GM21723 (cell line): ENCODE measurements around the gene ZNF888.
"Not testable (repeated sequence)": the region's sequence is repeated elsewhere in the genome, so short reads cannot be mapped to it uniquely, and the experiment has no call there.

Experiments used
- ATAC-seq: cut with Tn5 transposase; IDR thresholded peaks from one replicate; pipeline ENCODE4 v1.9.1; 2021; ENCODE audit warnings: mild to moderate bottlenecking, moderate library complexity; ENCODE audit not compliant: unreplicated experiment

ZNF888 gene

DNA sequence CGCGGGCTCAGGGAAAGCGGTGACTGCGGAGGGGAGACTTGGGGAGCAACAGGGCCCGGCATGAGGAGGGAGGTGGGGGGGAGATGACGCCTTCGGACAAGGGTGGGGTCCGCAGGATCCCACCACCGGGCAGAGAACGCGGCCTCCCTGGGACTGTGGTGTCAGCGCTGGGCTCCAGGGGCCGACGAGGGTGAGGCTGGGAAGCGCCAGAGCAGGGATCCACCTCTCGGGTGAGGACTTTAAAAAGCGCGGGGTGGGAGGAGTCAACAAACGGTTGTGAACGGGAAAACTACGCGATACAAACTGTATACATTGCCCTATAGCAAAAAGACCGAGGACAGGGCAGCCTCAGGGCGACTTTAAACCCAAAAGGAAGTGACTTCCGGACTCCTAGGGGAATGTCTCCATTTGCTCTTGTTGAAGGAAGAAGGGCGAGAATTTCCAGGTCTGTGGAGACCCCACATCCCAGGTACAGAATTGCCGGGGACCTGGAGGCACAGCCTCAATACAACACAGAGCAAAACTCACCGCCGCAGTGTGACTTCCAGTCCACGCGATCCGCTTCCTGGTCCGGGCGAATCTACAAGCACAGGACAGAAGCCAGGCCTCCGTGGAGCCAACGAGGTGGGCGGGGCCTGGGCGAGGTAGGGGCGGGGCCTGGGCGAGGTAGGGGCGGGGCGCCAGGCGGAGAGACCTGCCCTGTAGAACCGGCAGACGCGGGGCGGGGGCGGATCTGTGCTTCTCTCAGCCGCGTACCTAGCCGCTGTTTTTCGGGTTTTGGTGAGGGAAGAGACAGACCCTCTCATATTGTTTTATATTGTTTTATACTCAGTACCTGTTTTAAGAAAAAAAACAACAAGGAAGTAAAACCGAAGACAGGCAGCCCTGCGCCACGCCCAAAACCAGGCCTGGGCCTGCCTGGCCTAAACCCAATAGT lies at the start of gene ZNF888:
ZNF888 (minus strand) TSS at position 588 of the 937 bp plus-strand sequence. CDS start 5,555 bp downstream, outside the sequence.
- peak; percentile 86 for ATAC-seq

DNA sequence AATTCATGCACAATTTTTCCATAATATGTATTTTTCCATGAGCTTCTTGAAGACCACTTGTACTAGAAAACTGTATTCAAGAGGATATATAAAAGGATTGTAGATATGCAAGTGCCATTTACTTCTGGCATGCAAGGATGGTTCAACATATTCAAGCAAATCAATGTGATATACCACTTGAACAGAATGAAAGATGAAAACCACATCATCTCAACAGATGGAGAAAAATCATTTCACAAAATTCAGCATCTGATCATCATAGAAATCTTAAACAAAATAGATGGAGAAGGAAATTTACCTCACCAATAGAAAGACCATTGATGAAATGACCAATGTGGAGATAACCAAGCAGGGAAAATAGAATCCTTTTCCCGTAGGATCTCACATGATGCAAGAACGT lies 44.5 kb upstream of the ZNF888 start:
- no peak for ATAC-seq

DNA sequence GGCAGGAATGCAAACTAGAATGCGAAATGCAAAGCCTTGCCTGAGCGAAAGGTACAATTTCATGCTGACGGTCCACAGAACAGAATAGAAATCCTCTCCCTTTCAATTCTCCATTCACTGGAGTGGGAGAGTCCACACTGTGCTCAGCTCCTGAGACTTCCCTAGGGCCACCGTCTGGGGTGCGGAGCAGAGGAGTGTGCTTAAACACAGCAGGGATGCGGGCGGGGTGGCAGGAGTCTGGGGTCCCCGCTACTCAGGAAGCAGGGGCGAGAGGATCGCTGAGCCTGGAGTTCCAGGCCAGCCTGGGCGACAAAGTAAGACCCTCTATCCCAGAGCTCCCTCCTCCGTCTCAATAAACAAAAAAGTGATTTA lies 40.0 kb upstream of the ZNF888 start:
- ATAC-seq: peak; percentile 22

DNA sequence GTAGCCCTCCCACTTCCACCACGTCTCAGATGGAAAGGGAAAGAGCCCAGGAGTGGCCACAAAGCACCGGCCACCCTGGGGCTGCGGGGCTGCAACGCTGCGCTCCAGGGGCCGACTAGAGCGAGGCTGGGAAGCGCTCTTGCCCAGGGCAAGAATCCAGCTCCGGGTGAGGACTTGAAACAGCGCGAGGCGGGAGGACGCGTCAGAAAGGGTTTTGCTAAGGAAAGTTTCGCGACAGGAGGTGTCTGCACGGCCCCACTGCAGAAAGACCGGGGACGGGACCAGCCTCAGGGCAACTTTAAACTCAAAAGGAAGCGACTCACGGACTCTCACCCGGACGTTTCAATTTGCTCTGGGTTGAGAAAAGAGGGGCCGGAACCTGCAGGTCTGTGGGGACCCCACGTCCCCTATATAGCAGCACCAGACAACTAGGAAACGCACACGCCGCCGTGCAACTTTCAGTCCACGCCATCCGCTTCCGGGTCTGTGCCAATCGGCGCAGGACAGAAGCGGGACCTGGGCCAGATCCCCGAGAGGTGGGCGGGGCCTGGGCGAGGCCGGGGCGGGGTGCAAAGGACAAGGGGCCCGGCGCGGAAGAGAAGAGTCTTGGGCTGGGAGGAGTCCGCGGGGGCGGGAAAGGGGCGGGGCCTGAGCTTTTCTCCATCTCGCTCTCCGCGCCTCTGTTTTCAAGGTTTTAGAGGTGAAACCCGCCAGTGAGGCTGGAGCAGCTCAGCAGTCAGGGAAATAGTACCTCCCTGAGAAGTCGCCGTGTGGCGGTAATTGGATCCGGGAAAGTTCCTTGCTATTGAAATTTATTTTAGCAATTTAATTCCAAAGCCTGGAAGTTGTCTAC lies 39.4 kb upstream of the ZNF888 start, which contains the start of gene ZNF816:
ZNF816 (minus strand) TSS at position 488 of the 853 bp plus-strand sequence. CDS start 6,792 bp downstream, outside the sequence.
- peak; percentile 96 for ATAC-seq

DNA sequence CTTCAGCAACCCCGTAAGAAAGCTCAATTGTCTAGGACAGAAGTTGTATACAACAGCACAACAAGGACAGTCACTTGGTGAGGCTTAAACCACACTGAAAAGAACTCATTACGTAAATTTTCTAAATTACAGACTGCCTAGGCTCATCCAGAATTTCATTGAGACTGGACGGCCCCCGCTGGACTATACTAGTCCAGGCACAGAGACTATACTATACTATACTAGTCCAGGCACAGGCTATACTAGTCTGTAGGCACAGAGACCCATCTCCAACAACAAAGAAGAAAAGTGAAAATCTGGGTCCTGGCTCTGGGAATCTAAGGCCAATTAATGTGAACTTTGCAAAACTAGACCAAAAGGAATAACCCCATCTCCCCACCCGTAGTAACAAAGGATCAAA lies 38.8 kb upstream of the ZNF888 start:
- ATAC-seq: no peak

DNA sequence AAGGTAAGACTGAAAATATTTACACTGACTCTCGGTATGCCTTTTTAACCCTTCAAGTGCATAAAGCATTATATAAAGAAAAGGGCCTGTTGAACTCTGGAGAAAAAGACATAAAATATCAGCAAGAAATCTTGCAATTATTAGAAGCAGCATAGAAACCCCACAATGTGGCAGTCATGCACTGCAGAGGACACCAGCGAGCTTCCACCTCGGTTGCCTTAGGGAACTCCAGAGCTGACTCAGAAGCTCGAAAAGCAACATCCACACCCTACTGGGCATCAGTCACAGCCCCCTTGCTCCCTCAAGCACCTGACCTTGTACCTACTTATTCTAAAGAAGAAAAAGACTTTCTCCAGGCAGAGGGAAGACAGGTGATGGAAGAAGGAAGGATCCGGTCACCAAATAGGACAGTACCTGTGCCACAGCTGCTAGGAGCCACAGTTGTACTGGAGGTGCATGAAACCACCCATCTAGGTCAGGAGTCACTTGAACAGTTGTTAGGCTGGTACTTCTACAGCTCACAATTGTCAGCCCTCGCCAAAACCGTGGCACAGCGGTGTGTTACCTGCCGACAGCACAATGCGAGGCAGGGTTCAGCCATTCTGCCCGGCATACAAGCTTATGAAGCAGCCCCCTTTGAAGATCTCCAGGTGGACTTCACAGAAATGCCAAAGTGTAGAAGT lies 36.5 kb upstream of the ZNF888 start:
- ATAC-seq: no peak

- no peak for ATAC-seq
Observed at GRCh38 chr19:52957591-52957990, 34.4 kb upstream of the ZNF888 start.

GRCh38 chr19:52956917-52957316 lies 33.7 kb upstream of the ZNF888 start:
- ATAC-seq: no peak

DNA sequence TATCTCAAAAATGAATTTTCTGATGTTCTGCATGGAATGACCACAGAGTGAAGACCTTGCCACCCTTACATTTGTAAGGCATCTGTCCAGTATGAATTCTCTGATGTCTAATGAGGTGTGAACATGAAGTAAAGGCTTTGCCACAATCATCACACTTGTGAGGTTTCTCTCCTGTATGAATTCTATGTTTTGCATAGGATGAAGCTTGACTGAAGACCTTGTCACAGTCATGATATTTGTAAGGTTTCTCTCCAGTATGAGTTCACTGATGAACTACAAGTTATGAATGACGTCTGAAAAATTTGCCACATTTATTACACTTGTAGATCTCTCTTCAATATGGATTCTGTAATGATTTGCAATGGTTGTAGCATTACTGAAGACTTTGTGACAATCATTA lies 26.2 kb upstream of the ZNF888 start:
- no peak for ATAC-seq

DNA sequence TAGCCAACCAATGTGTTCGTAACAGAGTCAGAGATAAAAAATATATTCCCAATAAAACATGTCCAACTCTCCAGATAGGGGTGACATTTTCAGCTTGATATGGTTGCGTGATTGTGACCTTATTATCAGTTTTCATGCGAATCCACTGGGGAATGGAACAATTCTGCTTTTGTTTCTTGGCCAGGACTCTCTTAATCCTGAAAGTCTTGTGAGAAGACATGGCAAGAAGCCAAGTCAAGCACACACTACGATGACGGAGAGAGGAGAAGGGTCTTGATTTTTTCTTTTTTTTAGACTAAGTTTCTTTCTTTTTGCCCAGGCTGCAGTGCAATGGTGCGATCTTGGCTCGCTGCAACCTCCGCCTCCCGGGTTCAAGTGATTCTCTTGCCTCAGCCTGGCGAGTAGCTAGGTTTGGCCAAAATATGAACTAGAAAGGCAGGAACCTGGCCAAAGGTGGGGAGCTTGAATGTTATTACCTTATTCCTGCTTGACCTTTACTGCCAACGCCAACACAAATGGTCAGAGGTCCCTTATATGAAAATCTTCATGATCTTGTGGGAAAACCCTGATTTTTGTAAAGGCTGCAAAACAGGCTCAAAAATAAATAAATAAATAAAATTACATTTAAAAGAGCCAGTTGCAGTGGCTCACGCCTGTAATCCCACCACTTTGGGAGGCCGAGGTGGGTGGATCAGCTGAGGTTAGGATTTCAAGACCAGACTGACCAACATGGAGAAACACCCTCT lies 25.0 kb upstream of the ZNF888 start:
- no peak for ATAC-seq

GRCh38 chr19:52946322-52947310 lies 23.4 kb upstream of the ZNF888 start:
- ATAC-seq: no peak

GRCh38 chr19:52945652-52946321 lies 22.6 kb upstream of the ZNF888 start:
- no peak for ATAC-seq

- not testable (repeated sequence) for ATAC-seq
Observed at GRCh38 chr19:52944703-52945493, 21.7 kb upstream of the ZNF888 start.

DNA sequence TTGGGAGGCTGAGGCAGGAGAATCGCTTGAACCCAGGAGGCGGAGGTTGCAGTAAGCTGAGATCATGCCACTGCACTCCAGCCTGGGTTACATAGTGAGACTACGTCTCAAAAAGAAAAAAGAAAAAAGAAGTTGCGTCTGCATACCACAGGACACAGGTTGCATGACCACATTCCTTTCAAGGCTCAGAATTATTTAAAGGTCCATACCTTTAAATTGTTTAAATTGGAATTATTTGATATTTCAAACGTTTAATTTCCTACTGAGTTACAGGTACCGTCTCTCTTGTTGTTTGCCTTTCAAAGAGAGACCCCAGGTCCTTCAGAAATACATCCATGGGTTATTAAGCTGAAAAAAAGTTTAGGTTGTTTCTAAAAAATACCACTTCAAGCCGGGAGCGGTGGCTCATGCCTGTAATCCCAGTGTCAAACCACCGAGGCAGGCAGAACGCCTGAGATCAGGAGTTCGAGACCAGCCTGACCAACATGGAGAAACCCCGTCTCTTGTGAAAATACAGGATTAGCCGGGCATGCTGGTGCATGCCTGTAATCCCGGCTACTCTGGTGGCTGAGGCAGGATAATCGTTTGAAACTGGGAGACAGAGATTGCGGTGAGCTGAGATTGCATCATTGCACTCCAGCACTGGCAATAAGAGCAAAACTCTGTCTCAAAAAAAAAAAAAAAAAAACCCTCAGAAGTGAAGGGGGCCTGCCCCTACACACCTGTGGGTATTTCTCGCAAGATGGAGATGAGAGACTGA lies 20.8 kb upstream of the ZNF888 start:
- no peak for ATAC-seq

DNA sequence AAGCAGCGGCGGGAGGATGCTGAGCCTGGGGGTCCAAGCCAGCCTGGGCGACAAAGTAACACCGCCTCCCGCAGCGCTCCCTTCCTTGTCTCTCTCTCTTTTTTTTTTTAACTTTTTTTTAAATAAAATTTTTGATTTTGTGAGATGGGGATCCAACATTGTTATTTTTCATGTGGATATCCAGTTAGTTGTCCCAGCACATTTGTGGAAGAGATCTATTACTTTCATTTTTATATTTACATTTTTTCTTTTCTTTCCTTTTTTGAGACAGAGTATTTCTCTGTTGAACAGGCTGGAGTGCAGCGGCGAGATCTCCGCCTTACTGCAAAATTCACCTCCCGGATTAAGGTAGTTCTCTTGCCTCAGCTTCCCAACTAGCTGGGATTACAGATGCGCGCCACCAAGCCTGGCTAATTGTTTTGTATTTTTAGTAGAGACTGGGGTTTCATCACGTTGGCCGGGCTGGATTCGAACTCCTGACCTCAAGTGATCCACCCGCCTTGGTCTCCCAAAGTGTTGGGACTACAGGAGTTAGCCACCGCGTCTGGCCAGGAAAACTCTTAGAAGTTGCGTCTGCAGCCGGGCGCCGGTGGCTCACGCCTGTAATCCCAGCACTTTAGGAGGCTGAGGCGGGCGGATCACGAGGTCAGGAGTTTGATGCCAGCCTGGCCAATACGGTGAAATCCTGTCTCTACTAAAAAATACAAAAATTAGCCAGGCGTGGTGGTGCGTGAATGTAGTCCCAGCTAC lies 20.1 kb upstream of the ZNF888 start:
- no peak for ATAC-seq

DNA sequence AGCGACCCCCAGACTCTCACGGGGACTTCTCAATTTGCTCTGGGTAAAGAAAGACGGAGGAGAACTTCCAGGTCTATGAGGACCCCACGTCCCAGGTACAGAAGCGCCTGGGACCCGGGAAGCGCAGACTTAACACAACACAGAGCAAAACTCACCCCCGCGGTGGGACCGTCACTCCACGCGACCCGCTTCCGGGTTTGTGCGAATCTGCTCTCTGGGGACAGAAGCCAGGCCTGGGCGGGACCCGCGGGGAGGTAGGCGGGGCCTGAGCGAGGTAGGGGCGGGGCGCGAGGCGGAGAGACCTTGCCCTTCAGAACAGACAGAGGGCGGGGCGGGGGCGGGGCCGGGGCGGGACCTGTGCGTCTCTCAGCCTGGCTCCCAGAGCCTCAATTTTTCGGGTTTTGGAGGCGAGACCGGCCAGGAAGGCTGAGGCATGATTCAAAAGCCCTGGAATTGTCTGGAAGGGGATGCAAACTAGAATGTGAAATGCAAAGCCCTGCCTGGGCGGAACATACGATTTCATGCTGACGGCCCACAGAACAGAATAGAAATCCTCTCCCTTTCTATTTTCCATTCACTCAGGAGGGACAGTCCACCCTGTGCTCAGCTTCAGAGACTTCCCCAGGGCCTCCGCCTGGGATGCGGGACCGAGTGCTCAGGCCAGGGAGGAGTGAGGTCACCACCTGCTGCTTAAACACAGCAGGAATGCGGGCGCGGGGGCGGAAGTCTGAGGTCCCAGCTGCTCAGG lies 19.3 kb upstream of the ZNF888 start:
- peak; percentile 98 for ATAC-seq
